Gastrocnemius medialis (tissue), 4 donors: ENCODE data around the gene PTPN22.

Experiments used
- POLR2A ChIP-seq, 2 donors: fragments of 450-650 bp; IDR thresholded peaks; one replicate each; pipeline ENCODE4 v1.6.1; 2017; ENCODE audit warnings: antibody characterized with exemption in 2 of 2, mild to moderate bottlenecking in 2 of 2, moderate library complexity in 2 of 2
- TF ChIP-seq, protein P1 (sequence below), 5 experiments: fragments of 450-650 bp in 3 of 5; fragments of 200-600 bp in 2 of 5; sonication (generic) in 2 of 5; IDR thresholded peaks in 4 of 5; conservative IDR thresholded peaks in 1 of 5; 1 replicate in 4 of 5; 2 replicates in 1 of 5; pipeline ENCODE4 v1.5.1; 2016 to 2019; ENCODE audit warnings: antibody characterized with exemption in 5 of 5, mild to moderate bottlenecking in 3 of 5, moderate library complexity in 3 of 5

- TF ChIP-seq, protein P1, sequence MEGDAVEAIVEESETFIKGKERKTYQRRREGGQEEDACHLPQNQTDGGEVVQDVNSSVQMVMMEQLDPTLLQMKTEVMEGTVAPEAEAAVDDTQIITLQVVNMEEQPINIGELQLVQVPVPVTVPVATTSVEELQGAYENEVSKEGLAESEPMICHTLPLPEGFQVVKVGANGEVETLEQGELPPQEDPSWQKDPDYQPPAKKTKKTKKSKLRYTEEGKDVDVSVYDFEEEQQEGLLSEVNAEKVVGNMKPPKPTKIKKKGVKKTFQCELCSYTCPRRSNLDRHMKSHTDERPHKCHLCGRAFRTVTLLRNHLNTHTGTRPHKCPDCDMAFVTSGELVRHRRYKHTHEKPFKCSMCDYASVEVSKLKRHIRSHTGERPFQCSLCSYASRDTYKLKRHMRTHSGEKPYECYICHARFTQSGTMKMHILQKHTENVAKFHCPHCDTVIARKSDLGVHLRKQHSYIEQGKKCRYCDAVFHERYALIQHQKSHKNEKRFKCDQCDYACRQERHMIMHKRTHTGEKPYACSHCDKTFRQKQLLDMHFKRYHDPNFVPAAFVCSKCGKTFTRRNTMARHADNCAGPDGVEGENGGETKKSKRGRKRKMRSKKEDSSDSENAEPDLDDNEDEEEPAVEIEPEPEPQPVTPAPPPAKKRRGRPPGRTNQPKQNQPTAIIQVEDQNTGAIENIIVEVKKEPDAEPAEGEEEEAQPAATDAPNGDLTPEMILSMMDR (IDR thresholded peaks at IDR 0.05 in 4 of 5, conservative IDR thresholded peaks at IDR 0.05 in 1 of 5) = no peak
- TF ChIP-seq POLR2A (IDR thresholded peaks at IDR 0.05) = no peak
These were observed 20.2 kb upstream of the PTPN22 start for GRCh38 chr1:113891631-113892220.
